Upper lobe of right lung (tissue), 1 donor: ENCODE results near the gene NR2F2. TPM values are rescaled to one million over a fixed set of nuclear protein-coding genes. Genes with fewer than 3 reads are reported as not detected.

ENCODE experiments used
- ATAC-seq: fragments of 200-7000 bp; cut with Tn5 transposase; one replicate; pipeline ENCODE4 v1.9.1; 2020; ENCODE audit warnings: mild to moderate bottlenecking, moderate library complexity
- DNase-seq: peaks from one replicate; pipeline ENCODE4 v3.0.0-alpha.2; 2020
- H3K27ac ChIP-seq: fragments of 200-600 bp; one replicate; pipeline ENCODE4 v1.8.0; 2022
- H3K27me3 ChIP-seq: fragments of 200-600 bp; one replicate; pipeline ENCODE4 v1.8.0; 2022; ENCODE audit warnings: mild to moderate bottlenecking
- H3K36me3 ChIP-seq: fragments of 200-600 bp; one replicate; pipeline ENCODE4 v1.8.0; 2022
- H3K4me1 ChIP-seq: fragments of 200-600 bp; one replicate; pipeline ENCODE4 v1.8.0; 2022
- H3K4me3 ChIP-seq: fragments of 200-600 bp; one replicate; pipeline ENCODE4 v1.8.0; 2022; ENCODE audit warnings: mild to moderate bottlenecking
- H3K9me3 ChIP-seq: fragments of 200-600 bp; one replicate; pipeline ENCODE4 v1.8.0; 2022
- intact Hi-C: fragments of 100-400 bp; cut with DNase I; formaldehyde crosslinking; loops from one replicate; pipeline ENCODE4 v1.11.0; 2022
- total RNA-seq: library from RNA; stranded (reverse); fragmentation: NEBNext Ultra II Directional; extraction: Animal tissue kit (Norgen Biotek cat#: 25700); gene quantifications from one replicate; pipeline ENCODE4 v1.2.1, GENCODE V29; 2021
- TF ChIP-seq, protein P1 (sequence below): fragments of 200-600 bp; IDR thresholded peaks from one replicate; pipeline ENCODE4 v1.8.0; 2022; ENCODE audit warnings: antibody characterized with exemption
- donor health status: DM: no; HTN: yes; CAD: no; lungs with severe emphysema.

Gene NR2F2
- total RNA-seq, 1 donor from 2014 or later = 88.1 TPM

DNA sequence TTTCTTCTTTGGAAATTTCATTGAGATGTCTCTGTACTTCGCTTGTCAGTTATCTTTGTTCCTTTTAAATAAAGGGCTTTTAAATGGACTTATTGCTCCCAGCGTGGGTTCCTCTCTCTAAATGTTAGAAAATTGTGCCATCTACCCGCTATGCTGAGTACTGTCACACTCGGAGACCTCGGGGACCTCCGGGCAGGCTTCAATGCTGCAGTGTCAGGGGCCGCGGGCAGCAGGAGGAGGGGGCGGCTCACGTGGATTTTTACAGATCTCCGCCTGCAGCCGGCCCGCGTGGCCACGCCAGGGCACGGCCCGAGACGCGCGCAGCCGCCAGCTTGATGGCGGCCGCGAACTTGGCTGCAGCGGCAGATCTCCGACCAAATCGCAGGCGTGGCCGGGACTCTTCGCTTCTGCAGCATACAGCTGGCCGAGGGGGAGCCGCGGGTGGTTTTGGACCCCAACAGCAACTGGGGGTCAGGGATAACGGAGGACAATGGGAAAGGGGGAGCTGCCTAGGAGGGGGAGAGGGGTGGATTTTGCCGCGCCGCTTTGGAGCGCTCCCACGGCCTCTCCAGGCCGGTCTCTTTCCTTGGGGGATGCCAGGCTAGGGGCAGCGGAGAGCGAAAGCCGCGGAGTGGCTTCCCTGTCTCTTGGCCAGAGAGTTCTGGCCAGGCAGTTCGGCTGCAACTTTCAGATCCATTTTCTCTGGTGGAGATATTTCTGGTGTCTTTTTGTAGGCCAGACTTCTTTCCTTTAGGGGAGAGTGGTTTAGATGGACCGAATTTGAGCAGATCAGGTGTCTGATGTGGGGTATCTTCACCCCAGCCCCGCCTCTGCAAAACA lies 15.3 kb downstream of the NR2F2 start:
- peaks cover 6% of the 10 kb centered on the region for H3K4me1 ChIP-seq
- no peaks in the 10 kb centered on the region for H3K9me3 ChIP-seq
- H3K27ac ChIP-seq = peak overlapping the region; percentile 83
- peak; percentile 84 for ATAC-seq
- peaks cover 20% of the 10 kb centered on the region for H3K27me3 ChIP-seq
- peak overlapping the region; percentile 56 for H3K4me3 ChIP-seq
- intact Hi-C loops = loop anchor here (10.0 kb wide), 1 partner anchor 1091 kb away; no protein-coding TSS in a partner anchor
- peak; percentile 76 for DNase-seq
- no peaks in the 10 kb centered on the region for H3K36me3 ChIP-seq
- TF ChIP-seq, protein P1, sequence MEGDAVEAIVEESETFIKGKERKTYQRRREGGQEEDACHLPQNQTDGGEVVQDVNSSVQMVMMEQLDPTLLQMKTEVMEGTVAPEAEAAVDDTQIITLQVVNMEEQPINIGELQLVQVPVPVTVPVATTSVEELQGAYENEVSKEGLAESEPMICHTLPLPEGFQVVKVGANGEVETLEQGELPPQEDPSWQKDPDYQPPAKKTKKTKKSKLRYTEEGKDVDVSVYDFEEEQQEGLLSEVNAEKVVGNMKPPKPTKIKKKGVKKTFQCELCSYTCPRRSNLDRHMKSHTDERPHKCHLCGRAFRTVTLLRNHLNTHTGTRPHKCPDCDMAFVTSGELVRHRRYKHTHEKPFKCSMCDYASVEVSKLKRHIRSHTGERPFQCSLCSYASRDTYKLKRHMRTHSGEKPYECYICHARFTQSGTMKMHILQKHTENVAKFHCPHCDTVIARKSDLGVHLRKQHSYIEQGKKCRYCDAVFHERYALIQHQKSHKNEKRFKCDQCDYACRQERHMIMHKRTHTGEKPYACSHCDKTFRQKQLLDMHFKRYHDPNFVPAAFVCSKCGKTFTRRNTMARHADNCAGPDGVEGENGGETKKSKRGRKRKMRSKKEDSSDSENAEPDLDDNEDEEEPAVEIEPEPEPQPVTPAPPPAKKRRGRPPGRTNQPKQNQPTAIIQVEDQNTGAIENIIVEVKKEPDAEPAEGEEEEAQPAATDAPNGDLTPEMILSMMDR = peak; percentile 56

DNA sequence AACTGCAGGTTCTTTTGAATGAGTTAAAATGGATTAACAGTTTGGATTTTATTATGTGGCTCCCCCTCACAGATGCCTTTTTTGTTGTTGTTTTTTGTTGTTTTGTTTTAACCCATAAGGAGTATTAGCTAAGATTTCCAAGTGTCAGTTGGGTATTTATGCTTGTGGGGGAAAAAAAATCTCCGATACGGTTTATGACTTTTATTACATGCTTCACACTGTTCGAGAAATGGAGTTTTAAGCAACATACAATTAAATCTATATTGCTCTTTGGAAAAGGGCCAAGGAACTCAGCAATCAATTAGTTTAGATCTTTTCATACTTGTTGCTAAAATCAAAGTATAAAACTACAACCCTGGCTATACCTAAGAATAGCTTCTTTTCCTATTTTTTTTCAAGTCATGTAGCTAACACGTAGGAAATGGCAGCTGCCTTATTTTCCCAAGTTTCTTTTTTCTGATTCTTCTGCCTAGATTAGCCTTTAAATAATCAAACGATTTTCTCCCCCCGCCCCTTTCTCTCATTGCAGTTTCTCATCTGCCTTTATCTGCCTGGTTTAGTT lies 16.0 kb downstream of the NR2F2 start:
- intact Hi-C loops = loop anchor here (10.0 kb wide), 1 partner anchor 1092 kb away; no protein-coding TSS in a partner anchor
- H3K4me1 ChIP-seq = peaks cover 6% of the 10 kb centered on the region
- H3K4me3 ChIP-seq = peak overlapping the region; percentile 56
- TF ChIP-seq, protein P1 = no peak
- no peaks in the 10 kb centered on the region for H3K36me3 ChIP-seq
- ATAC-seq = no peak
- H3K27me3 ChIP-seq = peaks cover 17% of the 10 kb centered on the region
- no peak for DNase-seq
- H3K9me3 ChIP-seq = no peaks in the 10 kb centered on the region
- H3K27ac ChIP-seq = peak overlapping the region; percentile 83

DNA sequence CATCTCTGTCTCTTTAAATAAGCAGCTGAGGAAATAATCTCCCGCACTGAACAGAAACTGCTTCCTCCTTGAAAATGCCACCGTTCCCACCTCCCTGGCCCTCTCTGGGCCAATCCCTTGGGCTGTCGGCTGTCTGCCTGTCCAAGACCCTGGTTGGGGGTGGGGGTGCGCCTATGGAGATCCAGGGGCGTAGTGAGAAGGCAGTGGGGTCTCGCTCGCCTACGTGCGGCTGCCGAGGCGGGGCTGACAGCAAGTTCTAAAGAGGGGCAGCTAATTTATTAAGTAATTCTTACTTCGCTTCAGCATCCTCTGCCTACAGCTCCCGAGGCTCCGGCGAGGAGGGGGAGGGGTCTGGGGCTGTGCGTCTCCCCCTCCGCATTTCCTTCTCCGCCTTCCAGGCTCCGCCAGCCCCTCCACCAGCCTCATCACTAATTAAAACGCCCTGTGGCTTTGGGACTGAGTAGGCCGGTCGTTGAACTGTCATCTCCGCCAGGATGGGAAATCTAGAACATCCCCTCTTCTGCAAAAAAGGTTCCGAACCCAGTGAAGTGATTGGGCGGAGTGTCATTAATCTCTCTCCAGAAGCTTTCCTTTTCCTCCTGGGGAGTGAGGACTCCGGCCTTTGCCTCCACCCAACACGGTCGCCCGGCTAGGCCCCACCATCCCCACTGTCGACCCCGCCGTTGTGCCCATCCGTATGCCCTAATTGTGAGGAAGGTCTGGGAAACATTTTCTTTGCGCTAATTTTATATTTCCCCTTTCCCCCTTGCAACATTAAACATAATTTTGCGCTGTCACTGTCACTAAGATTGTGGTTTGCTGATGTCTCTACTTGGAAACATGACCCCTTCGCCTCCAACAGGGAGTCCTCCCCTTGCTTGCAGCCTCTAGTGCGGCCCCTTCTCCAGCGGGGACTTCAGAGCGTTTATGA lies 16.9 kb downstream of the NR2F2 start:
- Histone ChIP-seq H3K4me1 (peaks cover 6% of the 10 kb centered on the region), H3K4me3 (peak overlapping the region; percentile 56), H3K27ac (peak overlapping the region; percentile 83), H3K9me3 (no peaks in the 10 kb centered on the region), H3K27me3 (peaks cover 14% of the 10 kb centered on the region), H3K36me3 (no peaks in the 10 kb centered on the region)
- intact Hi-C loops = loop anchor here (10.0 kb wide), 1 partner anchor 1093 kb away; no protein-coding TSS in a partner anchor
- no peak for ATAC-seq
- DNase-seq = no peak
- TF ChIP-seq, protein P1 = no peak

DNA sequence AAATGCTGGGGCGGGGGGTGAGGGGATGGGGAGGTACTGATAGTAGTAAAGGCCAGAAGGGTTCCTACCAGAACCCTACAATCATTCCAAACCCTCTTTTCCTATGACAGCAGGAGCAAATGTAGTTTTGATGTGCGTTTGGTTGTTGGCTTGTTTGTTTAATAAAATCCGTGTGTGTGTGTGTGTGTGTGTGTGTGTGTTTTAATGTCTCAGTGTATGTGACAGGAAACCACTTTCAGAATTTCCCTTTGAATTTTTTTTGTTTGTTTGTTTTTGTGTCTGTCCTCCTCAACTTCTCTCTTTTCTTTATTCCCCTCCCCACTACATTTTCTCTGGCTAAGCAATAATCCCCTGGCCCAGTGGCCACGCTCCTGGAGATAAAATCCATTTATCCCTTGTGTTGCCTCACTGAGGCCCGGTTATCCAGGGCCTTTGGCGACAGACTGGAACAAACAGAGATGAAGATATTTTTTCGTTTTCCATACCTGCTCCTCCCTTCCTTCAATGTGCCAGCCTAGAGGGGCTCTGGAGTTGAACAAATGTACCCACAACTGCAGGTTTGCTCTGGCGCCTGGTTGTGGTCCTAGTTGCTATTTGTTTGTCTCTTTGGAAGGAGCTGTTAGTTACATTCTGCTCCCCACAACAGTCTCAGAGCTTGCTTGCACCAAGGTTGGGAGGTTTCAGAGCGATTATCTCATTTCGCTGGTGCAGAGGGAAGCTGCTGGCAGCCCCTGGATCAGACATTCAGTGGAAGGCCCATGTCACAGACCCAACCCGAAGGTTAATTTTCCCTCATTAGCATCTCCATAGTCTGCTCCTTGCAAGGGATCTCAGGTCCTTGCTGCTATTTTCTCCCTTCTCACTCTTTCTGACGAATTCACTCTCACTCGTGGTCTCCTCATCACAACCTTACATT lies 17.9 kb downstream of the NR2F2 start:
- H3K36me3 ChIP-seq = no peaks in the 10 kb centered on the region
- peak overlapping the region; percentile 83 for H3K27ac ChIP-seq
- no peak for DNase-seq
- ATAC-seq = no peak
- intact Hi-C loops = loop anchor here (10.0 kb wide), 1 partner anchor 1094 kb away; no protein-coding TSS in a partner anchor
- peak overlapping the region; percentile 56 for H3K4me3 ChIP-seq
- H3K4me1 ChIP-seq = peaks cover 6% of the 10 kb centered on the region
- H3K9me3 ChIP-seq = no peaks in the 10 kb centered on the region
- TF ChIP-seq, protein P1 = no peak
- H3K27me3 ChIP-seq = peaks cover 22% of the 10 kb centered on the region
